CD4-positive, alpha-beta T cell (primary cell): ENCODE measurements around the gene LRRC26. TPM values are rescaled to one million over a fixed set of nuclear protein-coding genes. Genes with fewer than 3 reads are reported as not detected.

Experiments
- ATAC-seq: fragments of 200-7000 bp; cut with Tn5 transposase; one replicate; pipeline ENCODE4 v1.10.0; 2022; ENCODE audit warnings: mild to moderate bottlenecking; ENCODE audit not compliant: poor library complexity
- CTCF ChIA-PET: fragments of 350-600 bp; sonication (Branson Sonifier 250); formaldehyde crosslinking; loops from one replicate; lab custom pipeline; 2021; ENCODE audit warnings: antibody characterized with exemption, inconsistent platforms; lab: Charles Lee
- POLR2A ChIA-PET: fragments of 350-600 bp; sonication (Branson Sonifier 250); formaldehyde crosslinking; loops from one replicate; lab custom pipeline; 2021; ENCODE audit warnings: antibody characterized with exemption, inconsistent platforms; lab: Charles Lee
- DNase-seq, 14 experiments: peaks; one replicate each; pipeline ENCODE4 v3.0.0-alpha.2; 2013 to 2020; ENCODE audit warnings: mixed read lengths in 2 of 14
- H3K27ac ChIP-seq, 2 donors: one replicate each; pipeline versions ENCODE4 v1.5.1 to v1.7.0; 2013; ENCODE audit warnings: low read length in 2 of 2, low read depth in 1 of 2, mild to moderate bottlenecking in 1 of 2
- H3K27me3 ChIP-seq, 2 experiments: 1 replicate in 1 of 2; 2 replicates in 1 of 2; pipeline versions ENCODE4 v1.6.1 to v1.7.0; 2013; ENCODE audit warnings: low read length in 2 of 2, control low read depth in 1 of 2, mild to moderate bottlenecking in 1 of 2, moderate library complexity in 1 of 2; ENCODE audit not compliant: insufficient read depth in 2 of 2, control insufficient read depth in 1 of 2
- H3K36me3 ChIP-seq: one replicate; pipeline ENCODE4 v1.6.1; 2013; ENCODE audit warnings: low read length, control low read depth; ENCODE audit not compliant: insufficient read depth
- H3K4me1 ChIP-seq: one replicate; pipeline ENCODE4 v1.6.1; 2013; ENCODE audit warnings: low read length, control low read depth; ENCODE audit not compliant: insufficient read depth
- H3K4me3 ChIP-seq: one replicate; pipeline ENCODE4 v1.5.1; 2013; ENCODE audit warnings: mild to moderate bottlenecking, low read length, moderate library complexity
- H3K9me3 ChIP-seq, 2 experiments: 1 replicate in 1 of 2; 2 replicates in 1 of 2; pipeline versions ENCODE4 v1.6.1 to v1.7.0; 2013; ENCODE audit warnings: low read length in 2 of 2, mild to moderate bottlenecking in 2 of 2, control low read depth in 1 of 2, moderate library complexity in 1 of 2; ENCODE audit not compliant: control insufficient read depth in 1 of 2, insufficient read depth in 1 of 2
- H3K27ac Mint-ChIP-seq: one replicate; pipeline ENCODE4 v1.8.0; 2020; ENCODE audit warnings: mixed read lengths
- H3K27me3 Mint-ChIP-seq: one replicate; pipeline ENCODE4 v1.8.0; 2021; ENCODE audit warnings: mixed read lengths
- H3K36me3 Mint-ChIP-seq: one replicate; pipeline ENCODE4 v1.8.0; 2021; ENCODE audit warnings: low read depth, mixed read lengths
- H3K4me1 Mint-ChIP-seq: one replicate; pipeline ENCODE4 v1.8.0; 2021; ENCODE audit warnings: low read depth, mixed read lengths
- H3K4me3 Mint-ChIP-seq: one replicate; pipeline ENCODE4 v1.8.0; 2020; ENCODE audit warnings: mild to moderate bottlenecking, mixed read lengths
- H3K9me3 Mint-ChIP-seq: one replicate; pipeline ENCODE4 v1.8.0; 2020; ENCODE audit warnings: mixed read lengths
- intact Hi-C, 2 experiments: fragments of 100-400 bp; cut with DNase I in 1 of 2; cut with micrococcal nuclease in 1 of 2; formaldehyde crosslinking; loops; one replicate each; pipeline versions ENCODE4 v1.15.1 to v1.9.0; 2023 to 2025; cut with DNase I, micrococcal nuclease
- total RNA-seq, 174 experiments: library from RNA in 2 of 174; stranded (reverse) in 2 of 174; gene quantifications; one replicate each; pipeline ENCODE4 v1.2.3 and lab custom pipeline; 2021 to 2026
- TF ChIP-seq, protein P1 (sequence below): fragments of 200-600 bp; IDR thresholded peaks from one replicate; pipeline ENCODE4 v1.8.0; 2022; ENCODE audit warnings: antibody characterized with exemption, mild to moderate bottlenecking

Gene LRRC26
- total RNA-seq, 2 experiments from 2014 or later: not detected

DNA sequence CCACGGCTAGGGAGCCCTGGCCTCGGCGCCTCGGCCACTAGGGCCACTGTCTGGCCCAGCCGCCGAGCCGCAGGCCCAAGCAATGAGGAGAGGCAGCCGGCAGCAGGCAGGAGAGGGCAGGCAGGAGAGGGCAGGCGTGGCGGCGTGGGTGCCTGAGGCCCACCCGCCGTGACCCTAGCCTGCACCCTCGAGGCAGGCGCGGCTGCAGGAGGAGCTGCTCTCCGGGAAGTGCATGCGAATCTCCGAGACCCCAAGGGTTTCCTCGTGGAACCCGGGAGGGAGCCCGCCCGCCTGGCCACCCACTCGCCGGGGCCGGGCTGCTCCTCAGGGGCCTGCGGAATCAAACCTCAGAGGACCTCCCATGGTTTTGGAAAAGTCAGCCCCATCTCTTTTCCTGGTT, 21.6 kb downstream of the LRRC26 start:
- Mint-ChIP-seq H3K36me3 (no peaks in the 10 kb centered on the region), H3K4me3 (no peak overlapping the region), H3K4me1 (no peaks in the 10 kb centered on the region), H3K27me3 (peaks cover 13% of the 10 kb centered on the region), H3K9me3 (no peaks in the 10 kb centered on the region), H3K27ac (no peak overlapping the region)
- no peak for ATAC-seq
- intact Hi-C loops: no loop called here
- H3K9me3 ChIP-seq: peaks cover 0 to 12% of the 10 kb centered on the region in 2 experiments
- peaks cover 6 to 17% of the 10 kb centered on the region in 2 experiments for H3K27me3 ChIP-seq
- ChIA-PET POLR2A (no interaction called here), CTCF (no interaction called here)
- no peaks in the 10 kb centered on the region for H3K36me3 ChIP-seq
- H3K27ac ChIP-seq: no peak overlapping the region
- TF ChIP-seq, protein P1, sequence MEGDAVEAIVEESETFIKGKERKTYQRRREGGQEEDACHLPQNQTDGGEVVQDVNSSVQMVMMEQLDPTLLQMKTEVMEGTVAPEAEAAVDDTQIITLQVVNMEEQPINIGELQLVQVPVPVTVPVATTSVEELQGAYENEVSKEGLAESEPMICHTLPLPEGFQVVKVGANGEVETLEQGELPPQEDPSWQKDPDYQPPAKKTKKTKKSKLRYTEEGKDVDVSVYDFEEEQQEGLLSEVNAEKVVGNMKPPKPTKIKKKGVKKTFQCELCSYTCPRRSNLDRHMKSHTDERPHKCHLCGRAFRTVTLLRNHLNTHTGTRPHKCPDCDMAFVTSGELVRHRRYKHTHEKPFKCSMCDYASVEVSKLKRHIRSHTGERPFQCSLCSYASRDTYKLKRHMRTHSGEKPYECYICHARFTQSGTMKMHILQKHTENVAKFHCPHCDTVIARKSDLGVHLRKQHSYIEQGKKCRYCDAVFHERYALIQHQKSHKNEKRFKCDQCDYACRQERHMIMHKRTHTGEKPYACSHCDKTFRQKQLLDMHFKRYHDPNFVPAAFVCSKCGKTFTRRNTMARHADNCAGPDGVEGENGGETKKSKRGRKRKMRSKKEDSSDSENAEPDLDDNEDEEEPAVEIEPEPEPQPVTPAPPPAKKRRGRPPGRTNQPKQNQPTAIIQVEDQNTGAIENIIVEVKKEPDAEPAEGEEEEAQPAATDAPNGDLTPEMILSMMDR: no peak
- H3K4me1 ChIP-seq: peaks cover 5% of the 10 kb centered on the region
- no peak overlapping the region for H3K4me3 ChIP-seq
- no peak for DNase-seq

DNA sequence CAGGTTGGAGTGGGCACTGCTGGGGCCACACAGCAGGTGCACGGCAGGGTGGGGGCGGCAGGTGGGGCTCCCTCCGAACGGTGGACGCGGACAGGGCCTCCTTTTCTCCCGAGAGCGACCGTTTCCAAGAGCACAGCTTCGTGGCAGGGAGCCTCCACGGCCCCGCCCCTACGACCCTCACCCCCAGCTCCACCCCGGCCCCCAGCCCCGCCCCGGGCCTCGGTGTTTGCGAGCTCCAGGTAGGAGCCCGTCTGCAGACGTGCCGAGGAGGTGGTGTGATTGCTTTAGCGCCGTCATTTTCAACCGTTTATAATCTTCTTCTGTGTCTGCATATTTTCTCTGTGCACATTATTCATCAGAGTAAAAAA, 22.1 kb downstream of the LRRC26 start:
- POLR2A ChIA-PET: no interaction called here
- H3K4me3 Mint-ChIP-seq: no peak overlapping the region
- H3K4me1 ChIP-seq: peaks cover 5% of the 10 kb centered on the region
- intact Hi-C loops: no loop called here
- peaks cover 0 to 17% of the 10 kb centered on the region in 2 experiments for H3K9me3 ChIP-seq
- no peaks in the 10 kb centered on the region for H3K36me3 Mint-ChIP-seq
- H3K4me1 Mint-ChIP-seq: no peaks in the 10 kb centered on the region
- ATAC-seq: no peak
- TF ChIP-seq, protein P1: no peak
- no peak overlapping the region for H3K27ac ChIP-seq
- H3K27me3 Mint-ChIP-seq: peaks cover 13% of the 10 kb centered on the region
- H3K9me3 Mint-ChIP-seq: no peaks in the 10 kb centered on the region
- DNase-seq: no peak
- CTCF ChIA-PET: no interaction called here
- no peaks in the 10 kb centered on the region for H3K36me3 ChIP-seq
- peaks cover 10 to 21% of the 10 kb centered on the region in 2 experiments for H3K27me3 ChIP-seq
- no peak overlapping the region for H3K27ac Mint-ChIP-seq
- no peak overlapping the region for H3K4me3 ChIP-seq

DNA sequence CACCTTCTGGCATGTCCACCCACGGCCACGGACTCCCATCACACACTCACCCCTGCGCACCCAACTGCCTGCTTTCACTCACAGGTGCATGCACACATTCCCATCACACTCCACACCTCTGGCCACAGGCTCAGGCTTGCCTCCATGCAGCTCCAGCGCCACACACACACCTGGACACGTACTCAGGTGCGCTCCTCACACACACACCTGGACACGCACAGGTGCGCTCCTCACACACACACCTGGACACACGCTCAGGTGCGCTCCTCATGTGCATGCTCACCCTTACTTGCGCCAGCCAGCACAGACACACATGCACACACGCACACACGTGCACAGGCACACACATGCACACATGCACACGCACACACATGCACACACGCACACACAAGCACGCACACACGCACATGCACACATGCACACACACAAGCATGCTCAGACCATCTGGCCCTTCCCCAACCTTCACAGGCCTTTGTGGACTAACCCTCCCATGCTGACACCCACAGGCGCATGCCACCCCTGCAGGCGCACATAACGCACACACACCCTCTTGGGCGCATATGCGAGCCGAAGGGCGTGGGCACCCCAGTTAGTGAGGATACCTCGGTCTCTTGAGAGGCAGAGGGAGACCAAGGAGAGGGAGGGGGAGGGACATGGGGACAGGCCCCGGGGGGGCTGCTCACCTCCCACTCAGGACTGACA, 22.6 kb downstream of the LRRC26 start:
- peaks cover 17% of the 10 kb centered on the region for H3K27me3 Mint-ChIP-seq
- ChIA-PET POLR2A (no interaction called here), CTCF (interaction anchor here (0.6 kb wide), 1 partner anchor 89 kb away, joined by 3 read pairs; no protein-coding TSS in a partner anchor)
- H3K27ac Mint-ChIP-seq: no peak overlapping the region
- H3K9me3 Mint-ChIP-seq: no peaks in the 10 kb centered on the region
- intact Hi-C loops: no loop called here
- DNase-seq (no peak), ATAC-seq (no peak)
- H3K4me1 ChIP-seq: peaks cover 5% of the 10 kb centered on the region
- H3K4me3 Mint-ChIP-seq: no peak overlapping the region
- TF ChIP-seq, protein P1: no peak
- H3K9me3 ChIP-seq: peaks cover 0 to 21% of the 10 kb centered on the region in 2 experiments
- H3K36me3 ChIP-seq: no peaks in the 10 kb centered on the region
- peaks cover 2% of the 10 kb centered on the region for H3K4me1 Mint-ChIP-seq
- H3K4me3 ChIP-seq: no peak overlapping the region
- H3K36me3 Mint-ChIP-seq: no peaks in the 10 kb centered on the region
- H3K27ac ChIP-seq: no peak overlapping the region
- peaks cover 16 to 25% of the 10 kb centered on the region in 2 experiments for H3K27me3 ChIP-seq
